IPS-18a (cell line): Measurements from ENCODE around the gene KRTAP10-1.
A peak's percentile ranks its signal among the peaks of the same experiment; 100 is the strongest.
"Not testable (repeated sequence)": the region's sequence is repeated elsewhere in the genome, so short reads cannot be mapped to it uniquely, and the experiment has no call there.

Source experiments
- H3K27ac ChIP-seq: one replicate; pipeline ENCODE4 v1.5.1; 2013; ENCODE audit warnings: low read length
- H3K27me3 ChIP-seq: one replicate; pipeline ENCODE4 v1.6.1; 2013; ENCODE audit warnings: mild to moderate bottlenecking, low read length; ENCODE audit not compliant: control insufficient read depth, insufficient read depth
- H3K36me3 ChIP-seq: one replicate; pipeline ENCODE4 v1.6.1; 2013; ENCODE audit warnings: low read depth, low read length; ENCODE audit not compliant: control insufficient read depth
- H3K4me1 ChIP-seq: one replicate; pipeline ENCODE4 v1.6.1; 2013; ENCODE audit warnings: low read depth, low read length; ENCODE audit not compliant: control insufficient read depth
- H3K4me3 ChIP-seq: one replicate; pipeline ENCODE4 v1.5.1; 2013; ENCODE audit warnings: low read length
- H3K9ac ChIP-seq: one replicate; pipeline ENCODE4 v1.6.1; 2013; ENCODE audit warnings: mild to moderate bottlenecking, low read length, moderate library complexity
- H3K9me3 ChIP-seq: one replicate; pipeline ENCODE4 v1.6.1; 2013; ENCODE audit warnings: low read depth, low read length; ENCODE audit not compliant: control insufficient read depth

The KRTAP10-1 gene

GRCh38 chr21:44552136-44552535, 12.1 kb upstream of the KRTAP10-1 start:
- H3K4me1 ChIP-seq = peaks cover 33% of the 10 kb centered on the region
- H3K9me3 ChIP-seq = peaks cover 3% of the 10 kb centered on the region
- H3K4me3 ChIP-seq = no peak overlapping the region
- no peaks in the 10 kb centered on the region for H3K36me3 ChIP-seq
- H3K9ac ChIP-seq = no peak overlapping the region
- no peak overlapping the region for H3K27ac ChIP-seq
- H3K27me3 ChIP-seq = no peaks in the 10 kb centered on the region

DNA sequence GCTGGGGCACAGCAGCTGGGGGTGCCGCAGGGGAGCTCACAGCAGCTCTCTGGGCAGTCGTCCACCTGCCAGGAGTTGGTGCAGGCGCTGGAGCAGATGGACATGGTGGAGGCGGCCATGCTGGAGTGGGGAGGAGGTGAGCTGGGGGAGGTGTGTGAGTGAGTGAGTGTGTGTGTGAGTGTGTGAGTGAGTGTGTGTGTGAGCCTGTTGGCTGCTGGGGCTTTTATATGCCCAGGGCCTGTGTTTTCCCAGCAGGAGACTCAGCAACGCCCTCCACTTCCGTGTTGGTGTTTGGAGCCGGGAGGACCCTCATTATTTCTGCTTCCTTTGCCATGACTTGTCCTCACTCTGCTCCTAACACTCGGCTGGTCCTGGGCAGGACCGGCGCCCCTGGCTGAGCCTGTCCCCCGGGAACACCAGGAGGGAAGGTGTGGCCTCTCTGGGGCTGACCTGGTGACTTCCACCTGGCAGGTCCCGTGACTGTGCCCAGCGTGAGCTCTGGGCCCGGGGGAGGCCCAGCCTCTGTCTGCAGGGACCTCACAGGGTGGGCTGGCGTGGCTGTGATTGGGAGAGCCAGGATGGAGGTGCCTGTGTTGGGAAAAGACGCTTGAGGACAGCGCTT, 11.5 kb upstream of the KRTAP10-1 start, which contains the start of gene KRTAP10-2:
KRTAP10-2 (minus strand) TSS at position 166 of the 622 bp plus-strand sequence; CDS start at position 119, 47 bp downstream.
- Histone ChIP-seq H3K9ac (no peak within 1 kb of the TSS), H3K4me3 (no peak within 1 kb of the TSS), H3K27me3 (no peaks in the 10 kb centered on the region)

DNA sequence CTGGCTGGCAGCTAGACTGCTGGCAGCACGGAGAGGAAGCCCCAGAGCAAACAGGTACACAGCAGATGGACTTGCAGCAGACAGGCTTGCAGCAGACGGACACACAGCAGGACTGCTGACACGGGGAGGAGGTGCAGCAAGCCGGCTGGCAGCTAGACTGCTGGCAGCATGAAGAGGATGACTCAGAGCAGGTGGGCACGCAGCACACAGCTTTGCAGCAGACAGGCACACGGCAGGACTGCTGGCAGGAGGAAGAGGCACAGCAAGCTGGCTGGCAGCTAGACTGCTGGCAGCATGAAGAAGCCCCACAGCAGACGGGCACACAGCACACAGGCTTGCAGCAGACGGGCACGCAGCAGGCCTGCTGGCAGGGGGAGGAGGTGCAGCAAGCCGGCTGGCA, 10.8 kb upstream of the KRTAP10-1 start:
- H3K27me3 ChIP-seq = no peaks in the 10 kb centered on the region
- peaks cover 33% of the 10 kb centered on the region for H3K4me1 ChIP-seq
- H3K9me3 ChIP-seq = peaks cover 8% of the 10 kb centered on the region
- no peak overlapping the region for H3K4me3 ChIP-seq
- no peak overlapping the region for H3K9ac ChIP-seq
- H3K27ac ChIP-seq = no peak overlapping the region
- no peaks in the 10 kb centered on the region for H3K36me3 ChIP-seq

More for the DNA sequence above, 11.5 kb upstream of the KRTAP10-1 start, which contains the start of gene KRTAP10-2:
- Histone ChIP-seq H3K9me3 (peaks cover 8% of the 10 kb centered on the region), H3K27ac (no peak within 1 kb of the TSS), H3K4me1 (peaks cover 33% of the 10 kb centered on the region), H3K36me3 (no peaks in the 10 kb centered on the region)

DNA sequence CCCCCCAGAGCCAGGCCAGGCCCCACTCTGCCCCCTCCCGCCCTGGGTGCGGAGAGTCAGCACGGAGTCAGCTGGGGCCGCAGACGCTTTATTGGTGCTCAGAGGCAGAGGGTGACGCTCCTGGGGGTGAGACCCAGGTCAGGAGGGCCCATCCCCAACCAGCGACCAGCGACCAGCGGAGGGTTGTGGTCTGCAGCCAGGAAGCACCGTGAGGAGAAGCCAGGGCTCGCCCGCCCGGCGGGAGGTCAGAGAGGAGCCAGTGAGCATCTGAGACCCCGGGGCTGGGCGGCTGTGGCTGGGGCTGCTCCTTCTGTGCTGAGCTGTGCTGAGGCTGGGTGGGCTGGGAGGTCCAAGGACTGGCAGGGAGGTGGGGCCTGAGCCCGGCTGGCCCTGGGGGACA, 10.3 kb upstream of the KRTAP10-1 start:
- H3K27me3 ChIP-seq, H3K36me3 ChIP-seq, H3K9me3 ChIP-seq, H3K4me3 ChIP-seq, H3K9ac ChIP-seq, H3K27ac ChIP-seq: not testable (repeated sequence)
- H3K4me1 ChIP-seq = peaks cover 33% of the 10 kb centered on the region

DNA sequence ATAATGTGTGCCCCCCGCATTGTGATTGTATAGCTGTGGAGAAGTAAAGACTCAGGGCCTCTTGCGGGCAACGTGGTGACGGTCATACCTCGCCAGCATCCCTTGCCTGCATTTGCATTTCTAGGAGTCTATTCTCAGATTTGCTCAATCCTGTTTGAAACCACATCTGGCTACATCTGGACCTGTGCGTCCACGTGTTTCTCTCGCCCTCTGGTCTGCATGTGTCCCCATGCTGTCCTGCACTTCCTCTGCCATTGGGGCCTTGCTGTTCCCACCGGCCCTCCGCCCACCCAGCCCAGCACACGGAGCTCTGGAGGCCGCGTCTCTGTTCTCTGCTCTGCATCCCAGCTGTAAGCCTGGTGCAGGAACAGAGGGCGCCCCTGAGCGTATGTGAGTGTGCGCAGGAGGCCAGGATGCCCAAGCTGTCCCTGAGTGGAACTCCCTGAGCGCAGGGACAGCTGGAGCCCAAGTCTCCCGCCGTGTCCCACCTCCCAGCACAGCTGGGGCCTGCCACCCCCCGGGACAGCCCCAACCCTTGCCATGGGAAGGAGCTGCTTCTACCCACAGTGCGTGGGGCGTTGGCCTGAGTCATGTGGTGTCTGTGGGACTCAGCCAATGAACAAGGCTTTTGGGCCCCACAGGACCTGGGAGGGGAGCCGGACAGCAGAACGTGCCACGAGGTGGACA, 9.7 kb upstream of the KRTAP10-1 start:
- H3K4me1 ChIP-seq = peaks cover 33% of the 10 kb centered on the region
- peak overlapping the region; percentile 85 for H3K27ac ChIP-seq
- H3K9ac ChIP-seq = peak overlapping the region; percentile 50

DNA sequence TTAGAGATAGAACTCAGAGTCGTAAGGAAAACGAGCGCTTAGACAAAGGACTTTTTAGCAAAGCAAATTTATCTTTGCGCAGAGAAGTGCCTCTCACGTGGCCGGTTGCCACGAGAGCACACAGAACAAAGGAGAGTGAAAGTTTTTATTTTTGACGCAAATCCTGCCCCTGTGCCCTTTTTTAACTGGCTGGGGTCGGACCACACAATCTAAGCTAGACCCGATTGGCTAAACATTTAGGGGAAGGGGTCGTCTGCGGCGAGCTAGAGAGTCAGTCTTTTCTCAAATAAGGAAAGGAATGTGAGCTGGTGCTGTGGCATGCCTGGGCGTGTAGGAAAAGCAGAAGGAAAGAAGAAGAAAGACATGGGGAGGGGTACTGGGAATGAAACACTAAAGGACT, 8.9 kb upstream of the KRTAP10-1 start:
- no peaks in the 10 kb centered on the region for H3K27me3 ChIP-seq
- peak overlapping the region; percentile 85 for H3K27ac ChIP-seq
- H3K9me3 ChIP-seq = peaks cover 8% of the 10 kb centered on the region
- H3K36me3 ChIP-seq = no peaks in the 10 kb centered on the region
- H3K4me3 ChIP-seq = peak overlapping the region; percentile 22
- peaks cover 33% of the 10 kb centered on the region for H3K4me1 ChIP-seq
- peak overlapping the region; percentile 50 for H3K9ac ChIP-seq

More for the DNA sequence above, 9.7 kb upstream of the KRTAP10-1 start:
- no peak overlapping the region for H3K4me3 ChIP-seq
- H3K36me3 ChIP-seq = no peaks in the 10 kb centered on the region
- no peaks in the 10 kb centered on the region for H3K27me3 ChIP-seq
- peaks cover 8% of the 10 kb centered on the region for H3K9me3 ChIP-seq

GRCh38 chr21:44548381-44548780, 8.4 kb upstream of the KRTAP10-1 start:
- Histone ChIP-seq H3K27me3 (no peaks in the 10 kb centered on the region), H3K4me3 (peak overlapping the region; percentile 22), H3K9ac (peak overlapping the region; percentile 50), H3K9me3 (peaks cover 8% of the 10 kb centered on the region), H3K36me3 (no peaks in the 10 kb centered on the region), H3K27ac (peak overlapping the region; percentile 85), H3K4me1 (peaks cover 33% of the 10 kb centered on the region)

DNA sequence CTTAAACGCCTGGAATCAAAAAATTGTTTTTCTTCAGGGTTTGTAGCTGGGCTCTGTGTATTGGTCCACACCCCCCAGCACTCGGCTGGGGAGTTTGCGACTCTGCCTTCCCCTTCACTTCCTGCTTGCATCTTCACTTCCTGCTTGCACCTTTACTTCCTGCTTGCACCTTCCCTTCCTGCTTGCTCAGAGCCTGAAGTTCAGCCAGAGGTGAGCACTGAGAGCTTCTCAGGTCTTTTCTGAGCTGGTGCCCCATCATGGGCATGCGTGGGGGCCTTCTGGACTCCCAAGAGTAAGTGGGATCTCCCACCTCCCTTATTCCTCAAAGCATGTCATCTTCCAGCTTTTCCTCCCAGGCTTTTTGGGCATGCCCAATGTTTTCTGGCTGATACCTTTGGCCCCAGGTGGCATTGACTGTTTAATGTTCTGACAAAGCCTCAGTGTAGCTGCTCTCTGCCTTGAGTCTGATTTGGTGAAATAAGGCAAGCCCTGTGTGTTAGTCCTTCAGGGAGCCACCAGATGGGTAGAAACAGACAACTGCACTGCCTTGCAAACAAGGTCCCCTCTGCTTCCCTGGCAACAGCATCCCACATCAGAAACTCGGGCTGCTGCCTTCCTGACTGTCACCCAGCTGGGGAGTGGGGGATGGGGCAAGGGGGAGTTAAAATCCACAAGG, 7.8 kb upstream of the KRTAP10-1 start:
- peaks cover 30% of the 10 kb centered on the region for H3K4me1 ChIP-seq
- no peaks in the 10 kb centered on the region for H3K36me3 ChIP-seq
- no peak overlapping the region for H3K9ac ChIP-seq
- H3K27ac ChIP-seq = no peak overlapping the region
- no peaks in the 10 kb centered on the region for H3K27me3 ChIP-seq
- H3K9me3 ChIP-seq = peaks cover 8% of the 10 kb centered on the region
- H3K4me3 ChIP-seq = no peak overlapping the region

DNA sequence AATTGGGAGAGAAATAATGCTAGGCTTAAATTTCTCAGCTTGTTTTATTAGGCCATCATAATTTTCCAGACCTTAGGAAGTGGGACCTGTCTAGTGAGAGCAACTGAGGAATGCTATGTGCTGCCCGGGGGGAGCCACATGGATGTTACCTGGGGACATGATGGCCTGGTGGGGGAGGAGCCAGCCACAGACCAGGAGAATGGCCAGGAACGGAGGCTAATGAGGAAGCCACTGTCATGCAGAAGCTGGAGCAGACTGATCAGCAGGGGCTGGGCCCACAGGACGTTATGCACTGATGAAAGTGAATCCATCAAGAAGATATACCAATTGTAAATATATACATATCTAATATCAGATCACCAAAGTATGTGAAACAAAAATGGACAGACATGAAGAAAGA, 4.6 kb upstream of the KRTAP10-1 start:
- H3K4me3 ChIP-seq = no peak overlapping the region
- H3K9me3 ChIP-seq = peaks cover 8% of the 10 kb centered on the region
- H3K36me3 ChIP-seq = no peaks in the 10 kb centered on the region
- peaks cover 21% of the 10 kb centered on the region for H3K4me1 ChIP-seq
- no peaks in the 10 kb centered on the region for H3K27me3 ChIP-seq
- H3K9ac ChIP-seq = no peak overlapping the region
- no peak overlapping the region for H3K27ac ChIP-seq

GRCh38 chr21:44542716-44543115, 2.7 kb upstream of the KRTAP10-1 start:
- no peak overlapping the region for H3K27ac ChIP-seq

DNA sequence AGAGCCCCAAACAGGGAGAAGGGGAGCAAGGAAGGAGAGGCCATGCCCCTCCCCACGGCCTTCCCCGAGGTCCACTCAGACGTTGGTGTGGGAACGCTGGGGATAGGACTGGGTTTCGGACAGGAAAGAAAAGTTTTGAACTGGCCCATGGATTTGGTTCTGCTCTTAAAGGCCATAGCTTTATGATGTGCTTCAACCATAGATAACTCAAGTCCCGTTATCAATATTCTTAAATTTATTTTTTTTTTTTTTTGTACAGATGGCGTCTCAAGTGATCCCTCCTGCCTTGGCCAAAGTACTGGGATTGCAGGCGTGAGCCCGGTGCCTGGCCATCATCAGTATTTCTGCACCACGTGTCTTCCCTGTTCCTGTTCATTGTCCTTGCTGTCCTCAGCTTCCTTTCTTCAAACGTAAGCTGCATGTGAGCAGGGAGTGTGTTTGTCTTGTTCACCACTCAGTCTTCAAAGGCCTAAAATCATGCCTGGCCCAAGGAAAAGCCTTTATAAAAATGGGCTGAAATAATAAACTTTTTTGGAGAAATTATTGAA, 820 bp upstream of the KRTAP10-1 start:
- no peaks in the 10 kb centered on the region for H3K4me1 ChIP-seq
- no peaks in the 10 kb centered on the region for H3K9me3 ChIP-seq
- H3K36me3 ChIP-seq = no peaks in the 10 kb centered on the region
- H3K27me3 ChIP-seq = no peaks in the 10 kb centered on the region
- H3K27ac ChIP-seq = no peak overlapping the region
- no peak overlapping the region for H3K9ac ChIP-seq
- H3K4me3 ChIP-seq = no peak overlapping the region

More at GRCh38 chr21:44542716-44543115, 2.7 kb upstream of the KRTAP10-1 start:
- Histone ChIP-seq H3K4me3 (no peak overlapping the region), H3K9ac (no peak overlapping the region), H3K27me3 (no peaks in the 10 kb centered on the region), H3K9me3 (peaks cover 8% of the 10 kb centered on the region), H3K36me3 (no peaks in the 10 kb centered on the region), H3K4me1 (peaks cover 4% of the 10 kb centered on the region)
